ENCODE results near the gene LPA.
"Not testable (repeated sequence)": the region's sequence is repeated elsewhere in the genome, so short reads cannot be mapped to it uniquely, and the experiment has no call there.

Gene LPA

GRCh38 chr6:160691617-160692016 is 27.5 kb upstream of the LPA start:
- Histone ChIP-seq H3K4me3 (ENCODE audit: low read depth, low read length) (no peak overlapping the region), H3K27me3 (replicated peaks) (no peaks in the 10 kb centered on the region), H3K36me3 (replicated peaks) (no peaks in the 10 kb centered on the region), H3K27ac (no peak overlapping the region)
- in situ Hi-C loops (cut with HindIII; ENCODE audit: low pct_ligation_motif_present, low sequenced_read_pairs), result no loop called here
- no peak for TF ChIP-seq CTCF (IDR thresholded peaks at IDR 0.05; ENCODE audit: low read depth, low read length, missing control alignments)
- DNase-seq, result no peak

GRCh38 chr6:160690458-160690857 is 26.4 kb upstream of the LPA start:
- DNase-seq, result no peak
- H3K36me3 ChIP-seq (replicated peaks), result no peaks in the 10 kb centered on the region
- in situ Hi-C loops (cut with HindIII; ENCODE audit: low pct_ligation_motif_present, low sequenced_read_pairs), result no loop called here
- H3K27ac ChIP-seq, result no peak overlapping the region
- no peak for TF ChIP-seq CTCF (IDR thresholded peaks at IDR 0.05; ENCODE audit: low read depth, low read length, missing control alignments)
- H3K27me3 ChIP-seq (replicated peaks), result no peaks in the 10 kb centered on the region
- no peak overlapping the region for H3K4me3 ChIP-seq (ENCODE audit: low read depth, low read length)

- no peak for DNase-seq
- no peak for TF ChIP-seq CTCF (IDR thresholded peaks at IDR 0.05; ENCODE audit: low read depth, low read length, missing control alignments)
- H3K36me3 ChIP-seq (replicated peaks), result no peaks in the 10 kb centered on the region
- no peak overlapping the region for H3K27ac ChIP-seq
- in situ Hi-C loops (cut with HindIII; ENCODE audit: low pct_ligation_motif_present, low sequenced_read_pairs), result no loop called here
- H3K4me3 ChIP-seq (ENCODE audit: low read depth, low read length), result no peak overlapping the region
- no peaks in the 10 kb centered on the region for H3K27me3 ChIP-seq (replicated peaks)
Measured at GRCh38 chr6:160685762-160686450, 21.8 kb upstream of the LPA start.

GRCh38 chr6:160685101-160685761 is 21.2 kb upstream of the LPA start:
- H3K27me3 ChIP-seq (replicated peaks); DNase-seq; H3K36me3 ChIP-seq (replicated peaks); H3K4me3 ChIP-seq (ENCODE audit: low read depth, low read length); H3K27ac ChIP-seq; in situ Hi-C loops (cut with HindIII; ENCODE audit: low pct_ligation_motif_present, low sequenced_read_pairs): not testable (repeated sequence)

- Histone ChIP-seq H3K27ac (no peak overlapping the region), H3K36me3 (replicated peaks) (no peaks in the 10 kb centered on the region), H3K4me3 (ENCODE audit: low read depth, low read length) (no peak overlapping the region), H3K27me3 (replicated peaks) (no peaks in the 10 kb centered on the region)
- no peak for DNase-seq
- in situ Hi-C loops (cut with HindIII; ENCODE audit: low pct_ligation_motif_present, low sequenced_read_pairs), result no loop called here
- TF ChIP-seq CTCF (IDR thresholded peaks at IDR 0.05; ENCODE audit: low read depth, low read length, missing control alignments), result peak; percentile 8
Measured at GRCh38 chr6:160679402-160679769, 15.3 kb upstream of the LPA start.

- TF ChIP-seq CTCF (IDR thresholded peaks at IDR 0.05; ENCODE audit: low read depth, low read length, missing control alignments), result no peak
- no peak for DNase-seq
- no peak overlapping the region for H3K4me3 ChIP-seq (ENCODE audit: low read depth, low read length)
Measured at GRCh38 chr6:160678744-160679401, 14.8 kb upstream of the LPA start.

More at GRCh38 chr6:160678744-160679401, 14.8 kb upstream of the LPA start:
- Histone ChIP-seq H3K27ac (no peak overlapping the region), H3K36me3 (replicated peaks) (no peaks in the 10 kb centered on the region), H3K27me3 (replicated peaks) (no peaks in the 10 kb centered on the region)
- in situ Hi-C loops (cut with HindIII; ENCODE audit: low pct_ligation_motif_present, low sequenced_read_pairs), result no loop called here

Data from brain microvascular endothelial cell (primary cell).